ENCODE measurements around the gene OSBPL3.
A peak's percentile ranks its signal among the peaks of the same experiment; 100 is the strongest.

Gene OSBPL3

GRCh38 chr7:24788961-24789576, 190.9 kb downstream of the OSBPL3 start:
- DNase-seq: no peak

- no peak for DNase-seq
Measured at GRCh38 chr7:24788075-24788474, 191.9 kb downstream of the OSBPL3 start.

- peak; percentile 85 for DNase-seq
Measured at GRCh38 chr7:24786941-24787340, 193.0 kb downstream of the OSBPL3 start.

- DNase-seq: no peak
Measured at GRCh38 chr7:24786306-24786705, 193.7 kb downstream of the OSBPL3 start.

- no peak for DNase-seq
Measured at GRCh38 chr7:24784277-24784676, 195.7 kb downstream of the OSBPL3 start.

- DNase-seq: no peak
Measured at GRCh38 chr7:24783698-24784097, 196.3 kb downstream of the OSBPL3 start.

GRCh38 chr7:24781106-24781505, 198.9 kb downstream of the OSBPL3 start:
- no peak for DNase-seq

GRCh38 chr7:24779283-24779655, 200.7 kb downstream of the OSBPL3 start:
- DNase-seq: peak; percentile 21

GRCh38 chr7:24778543-24779282, 201.3 kb downstream of the OSBPL3 start:
- peak; percentile 92 for DNase-seq

- peak; percentile 34 for DNase-seq
Measured at GRCh38 chr7:24777806-24778205, 202.2 kb downstream of the OSBPL3 start.

- no peak for DNase-seq
Measured at GRCh38 chr7:24773646-24774045, 206.3 kb downstream of the OSBPL3 start.

GRCh38 chr7:24769851-24770250, 210.1 kb downstream of the OSBPL3 start:
- DNase-seq: no peak

GRCh38 chr7:24769014-24769830, 210.8 kb downstream of the OSBPL3 start:
- no peak for DNase-seq

- DNase-seq: no peak
Measured at GRCh38 chr7:24767878-24768569, 212.0 kb downstream of the OSBPL3 start.

- peak; percentile 14 for DNase-seq
Measured at GRCh38 chr7:24764972-24765744, 214.8 kb downstream of the OSBPL3 start.

GRCh38 chr7:24764011-24764410, 216.0 kb downstream of the OSBPL3 start:
- no peak for DNase-seq

GRCh38 chr7:24763303-24763901, 216.6 kb downstream of the OSBPL3 start:
- DNase-seq: no peak

- no peak for DNase-seq
Measured at GRCh38 chr7:24762771-24763170, 217.2 kb downstream of the OSBPL3 start.

GRCh38 chr7:24760968-24761367, 219.0 kb downstream of the OSBPL3 start:
- DNase-seq: no peak

GRCh38 chr7:24757353-24758275, 222.4 kb downstream of the OSBPL3 start, which contains the start of gene GSDME:
Gene GSDME, minus strand, starts transcription at chr7:24757464. Its CDS starts 7,690 bp downstream, at chr7:24749774.
- DNase-seq: peak; percentile 48
